IPS-11a (cell line): Measurements from ENCODE around the gene OR10AD1.
"Not testable (repeated sequence)": the region's sequence is repeated elsewhere in the genome, so short reads cannot be mapped to it uniquely, and the experiment has no call there.

ENCODE experiments used
- H3K4me3 ChIP-seq: one replicate; pipeline ENCODE4 v1.5.1; 2013; ENCODE audit warnings: low read depth, low read length, control low read depth

Gene OR10AD1

GRCh38 chr12:48163150-48163747 lies 39.8 kb downstream of the OR10AD1 start:
- H3K4me3 ChIP-seq: no peak overlapping the region

- no peak overlapping the region for H3K4me3 ChIP-seq
Measured at GRCh38 chr12:48160807-48161206, 42.3 kb downstream of the OR10AD1 start.

DNA sequence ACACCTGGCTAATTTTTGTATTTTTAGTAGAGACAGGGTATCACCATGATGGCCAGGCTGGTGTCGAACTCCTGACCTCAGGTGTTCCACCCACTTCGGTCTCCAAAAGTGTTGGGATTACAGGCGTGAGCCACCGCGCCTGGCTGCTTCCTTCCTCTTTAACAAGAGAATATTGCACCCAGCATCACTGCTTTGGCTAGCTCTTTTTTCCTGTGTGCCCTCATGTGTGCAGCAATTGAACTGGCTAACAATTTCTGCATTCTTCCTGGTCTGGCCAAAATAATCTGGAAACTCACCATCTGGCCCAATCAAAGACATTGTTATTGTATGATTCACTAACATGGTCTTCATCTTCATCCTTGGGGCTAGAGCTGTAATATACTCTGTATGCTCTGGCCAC lies 43.0 kb downstream of the OR10AD1 start:
- H3K4me3 ChIP-seq: no peak overlapping the region

GRCh38 chr12:48157889-48158370 lies 45.2 kb downstream of the OR10AD1 start:
- H3K4me3 ChIP-seq: no peak overlapping the region

- peak within 1 kb of the TSS; percentile 65 for H3K4me3 ChIP-seq
Measured at GRCh38 chr12:48157018-48157888, 45.8 kb downstream of the OR10AD1 start, which contains the start of gene ASB8. ASB8 (minus strand) TSS chr12:48157515; CDS start chr12:48153496, 4,019 bp downstream.

DNA sequence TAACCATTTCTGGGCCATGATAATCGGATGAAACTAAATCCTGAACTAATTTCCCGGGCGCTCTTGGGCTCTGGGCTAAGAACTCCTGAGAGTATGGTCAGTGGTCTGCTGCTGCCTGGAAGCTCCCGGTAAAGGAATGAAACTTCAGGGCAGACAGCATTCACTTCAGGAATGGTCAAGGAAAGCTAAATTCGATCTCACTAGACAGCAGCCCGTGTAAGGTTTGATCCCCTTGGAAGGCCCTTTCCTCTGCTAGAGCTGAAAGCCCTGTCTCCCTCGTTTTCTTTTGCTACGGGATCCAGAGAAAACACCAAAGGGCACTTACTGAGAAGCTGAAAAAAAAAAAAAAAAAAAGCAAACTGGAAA lies 46.5 kb downstream of the OR10AD1 start:
- peak overlapping the region; percentile 65 for H3K4me3 ChIP-seq

GRCh38 chr12:48155786-48156185 lies 47.3 kb downstream of the OR10AD1 start:
- not testable (repeated sequence) for H3K4me3 ChIP-seq
